Kidney capillary endothelial cell (primary cell): ENCODE data around the gene C1QC.
A peak's percentile ranks its signal among the peaks of the same experiment; 100 is the strongest.

Experiments used
- DNase-seq: peaks from one replicate; pipeline ENCODE4 v3.0.0-alpha.2; 2018; ENCODE audit warnings: low spot score

C1QC gene

GRCh38 chr1:22643381-22643780 lies at the start of gene C1QC:
C1QC (plus strand) TSS chr1:22643633; CDS start chr1:22644024, 391 bp downstream.
- no peak for DNase-seq

GRCh38 chr1:22594396-22594795 lies 49.0 kb upstream of the C1QC start:
- no peak for DNase-seq

GRCh38 chr1:22595108-22595507 lies 48.3 kb upstream of the C1QC start:
- no peak for DNase-seq

- DNase-seq = no peak
These were observed 46.0 kb upstream of the C1QC start for GRCh38 chr1:22597301-22597965.

- DNase-seq = no peak
These were observed 45.4 kb upstream of the C1QC start for GRCh38 chr1:22597996-22598395.

- DNase-seq = no peak
These were observed 44.7 kb upstream of the C1QC start for GRCh38 chr1:22598736-22599135.

GRCh38 chr1:22600071-22600816 lies 43.2 kb upstream of the C1QC start:
- no peak for DNase-seq

- no peak for DNase-seq
These were observed 42.4 kb upstream of the C1QC start for GRCh38 chr1:22600817-22601605.

GRCh38 chr1:22601610-22602009 lies 41.8 kb upstream of the C1QC start:
- DNase-seq = no peak

- no peak for DNase-seq
These were observed 41.2 kb upstream of the C1QC start for GRCh38 chr1:22602060-22602740.

GRCh38 chr1:22606161-22606560 lies 37.3 kb upstream of the C1QC start:
- DNase-seq = no peak

- DNase-seq = no peak
These were observed 36.3 kb upstream of the C1QC start for GRCh38 chr1:22607154-22607553.

GRCh38 chr1:22608361-22608760 lies 35.1 kb upstream of the C1QC start:
- DNase-seq = no peak

- DNase-seq = no peak
These were observed 34.1 kb upstream of the C1QC start for GRCh38 chr1:22609291-22609690.

GRCh38 chr1:22611530-22611947 lies 31.9 kb upstream of the C1QC start:
- peak; percentile 43 for DNase-seq

GRCh38 chr1:22612671-22613571 lies 30.5 kb upstream of the C1QC start:
- no peak for DNase-seq

- DNase-seq = no peak
These were observed 29.9 kb upstream of the C1QC start for GRCh38 chr1:22613572-22613918.

- no peak for DNase-seq
These were observed 29.5 kb upstream of the C1QC start for GRCh38 chr1:22613951-22614350.

- DNase-seq = no peak
These were observed 27.5 kb upstream of the C1QC start for GRCh38 chr1:22615886-22616285.

- DNase-seq = no peak
These were observed 26.9 kb upstream of the C1QC start for GRCh38 chr1:22616571-22616970.

GRCh38 chr1:22618056-22618455 lies 25.4 kb upstream of the C1QC start:
- DNase-seq = no peak
